GM19324 (cell line): ENCODE measurements around the gene IL6.
A peak's percentile ranks its signal among the peaks of the same experiment; 100 is the strongest.
"Not testable (repeated sequence)": the region's sequence is repeated elsewhere in the genome, so short reads cannot be mapped to it uniquely, and the experiment has no call there.

ENCODE experiments used
- ATAC-seq: cut with Tn5 transposase; IDR thresholded peaks from one replicate; pipeline ENCODE4 v1.9.1; 2021; ENCODE audit warnings: mild to moderate bottlenecking, moderate library complexity; ENCODE audit not compliant: unreplicated experiment, low FRiP score

Gene IL6

GRCh38 chr7:22726907-22727713 is at the start of gene IL6:
IL6 (plus strand) TSS chr7:22727200; CDS start chr7:22727263, 63 bp downstream.
- no peak for ATAC-seq

GRCh38 chr7:22677263-22677662 is 49.7 kb upstream of the IL6 start:
- not testable (repeated sequence) for ATAC-seq

- ATAC-seq, result no peak
Measured at GRCh38 chr7:22677680-22678079, 49.3 kb upstream of the IL6 start.

GRCh38 chr7:22680482-22680911 is 46.5 kb upstream of the IL6 start:
- ATAC-seq, result no peak

- no peak for ATAC-seq
Measured at GRCh38 chr7:22681312-22681711, 45.7 kb upstream of the IL6 start.

GRCh38 chr7:22681852-22682657 is 44.9 kb upstream of the IL6 start:
- ATAC-seq, result no peak

- ATAC-seq, result no peak
Measured at GRCh38 chr7:22683379-22683778, 43.6 kb upstream of the IL6 start.

- ATAC-seq, result no peak
Measured at GRCh38 chr7:22686620-22687019, 40.4 kb upstream of the IL6 start.

GRCh38 chr7:22688084-22688483 is 38.9 kb upstream of the IL6 start:
- ATAC-seq, result no peak

- not testable (repeated sequence) for ATAC-seq
Measured at GRCh38 chr7:22688934-22689333, 38.1 kb upstream of the IL6 start.

- no peak for ATAC-seq
Measured at GRCh38 chr7:22694597-22695207, 32.3 kb upstream of the IL6 start.

- ATAC-seq, result no peak
Measured at GRCh38 chr7:22695476-22696132, 31.4 kb upstream of the IL6 start.

GRCh38 chr7:22696541-22697228 is 30.3 kb upstream of the IL6 start:
- ATAC-seq, result no peak

GRCh38 chr7:22697322-22697859 is 29.6 kb upstream of the IL6 start:
- ATAC-seq, result no peak

GRCh38 chr7:22697876-22698606 is 29.0 kb upstream of the IL6 start:
- peak; percentile 69 for ATAC-seq

- no peak for ATAC-seq
Measured at GRCh38 chr7:22698767-22699166, 28.2 kb upstream of the IL6 start.

- no peak for ATAC-seq
Measured at GRCh38 chr7:22700559-22701002, 26.4 kb upstream of the IL6 start.

- ATAC-seq, result no peak
Measured at GRCh38 chr7:22702516-22702915, 24.5 kb upstream of the IL6 start.
